Stomach (tissue), 9 donors: ENCODE results near the gene ARHGAP15. TPM values are rescaled to one million over a fixed set of nuclear protein-coding genes. Genes with fewer than 3 reads are reported as not detected.

Source experiments
- DNase-seq, 2 donors: peaks; one replicate each; pipeline versions ENCODE4 v3.0.0 to v3.0.0-alpha.2; 2013 to 2019
- H3K27ac ChIP-seq, 5 donors: fragments of 200-600 bp in 4 of 5; sonication (generic) in 4 of 5; one replicate each; pipeline ENCODE4 v1.5.1; 2013 to 2019; ENCODE audit warnings: mild to moderate bottlenecking in 1 of 5, moderate library complexity in 1 of 5
- H3K27me3 ChIP-seq, 3 donors: fragments of 200-600 bp; sonication (generic); one replicate each; pipeline ENCODE4 v1.5.1; 2017 to 2019; ENCODE audit warnings: mixed run types in 1 of 3
- H3K36me3 ChIP-seq, 4 donors: fragments of 200-600 bp; sonication (generic); 1 replicate in 3 of 4; 2 replicates in 1 of 4; pipeline ENCODE4 v1.5.1; 2016 to 2019
- H3K4me1 ChIP-seq, 4 donors: fragments of 200-600 bp; sonication (generic); one replicate each; pipeline ENCODE4 v1.5.1; 2016 to 2019
- H3K4me3 ChIP-seq, 4 donors: fragments of 200-600 bp; sonication (generic) in 3 of 4; one replicate each; pipeline ENCODE4 v1.5.1; 2016 to 2019; ENCODE audit warnings: mild to moderate bottlenecking in 1 of 4
- H3K9me3 ChIP-seq, 4 donors: fragments of 200-600 bp; sonication (generic); one replicate each; pipeline ENCODE4 v1.5.1; 2016 to 2019
- CTCF ChIP-seq, 7 experiments: fragments of 450-650 bp in 4 of 7; fragments of 200-600 bp in 3 of 7; sonication (generic) in 3 of 7; IDR thresholded peaks; one replicate each; pipeline ENCODE4 v1.5.1; 2016 to 2019; ENCODE audit warnings: antibody characterized with exemption in 7 of 7, control low read depth in 2 of 7, mild to moderate bottlenecking in 1 of 7
- EP300 ChIP-seq: sonication (generic); formaldehyde crosslinking; IDR thresholded peaks from one replicate; pipeline ENCODE4 v1.6.1; 2017; ENCODE audit warnings: antibody characterized with exemption
- POLR2A ChIP-seq, 4 donors: fragments of 450-650 bp; IDR thresholded peaks; one replicate each; pipeline ENCODE4 v1.6.1; 2016; ENCODE audit warnings: antibody characterized with exemption in 4 of 4, control low read depth in 2 of 4, mild to moderate bottlenecking in 1 of 4, moderate library complexity in 1 of 4
- POLR2AphosphoS5 ChIP-seq, 3 donors: sonication (generic); formaldehyde crosslinking; IDR thresholded peaks; one replicate each; pipeline ENCODE4 v1.6.1; 2016; ENCODE audit warnings: antibody characterized with exemption in 3 of 3
- WGBS, 5 donors: extraction: QIAGEN DNeasy Blood & Tissue Kit in 3 of 5; methylation state at CpG; one replicate each; pipeline versions ENCODE4 v1.1.5 to v1.1.7; 2013 to 2018; 5-methylcytosine and 5-hydroxymethylcytosine counted together
- intact Hi-C: fragments of 100-400 bp; cut with DNase I; formaldehyde crosslinking; loops from one replicate; pipeline ENCODE4 v1.15.1; 2023; ENCODE audit warnings: low total_unique reads
- polyA plus RNA-seq, 3 donors: library from polyadenylated mRNA; stranded (reverse); fragments of 200-250 nt; gene quantifications; one replicate each; pipeline ENCODE4 v1.2.3, GENCODE V29; 2013
- total RNA-seq, 5 donors: library from RNA; depleted of rRNA; stranded (reverse); fragments of >200 nt; gene quantifications; one replicate each; pipeline versions ENCODE4 v1.1.0 to v1.2.3, GENCODE V29; 2014 to 2016
- donor health status: healthy with polysubstance abuse.
- donor health status: Bipolar disorder and iron deficiency.
- donor health status: healthy.

The ARHGAP15 gene
- total and polyA plus RNA-seq, 8 donors, result 1.8 to 66.3 (median 6.8) TPM; not detected in 1

GRCh38 chr2:143754742-143755141, 625.5 kb downstream of the ARHGAP15 start:
- Histone ChIP-seq H3K4me1 (peaks cover 0 to 7% (median 0%) of the 10 kb centered on the region in 4 donors), H3K36me3 (no peaks in the 10 kb centered on the region), H3K27ac (no peak overlapping the region), H3K4me3 (no peak overlapping the region), H3K9me3 (no peaks in the 10 kb centered on the region), H3K27me3 (no peaks in the 10 kb centered on the region)
- 84 to 94% (median 86%) methylated on average over 1 of the region's 1 CpG for WGBS, 5 donors
- intact Hi-C loops, result no loop called here
- DNase-seq, result no peak
- TF ChIP-seq CTCF (IDR thresholded peaks at IDR 0.05) (no peak), EP300 (no peak), POLR2A (IDR thresholded peaks at IDR 0.05) (no peak), POLR2AphosphoS5 (IDR thresholded peaks at IDR 0.05) (no peak)

GRCh38 chr2:143758629-143759330, 629.6 kb downstream of the ARHGAP15 start:
- intact Hi-C loops, result no loop called here
- no peak for DNase-seq
- H3K4me1 ChIP-seq, result peaks cover 0 to 7% (median 0%) of the 10 kb centered on the region in 4 donors
- H3K27me3 ChIP-seq, result no peaks in the 10 kb centered on the region
- no peaks in the 10 kb centered on the region for H3K36me3 ChIP-seq
- no peak for TF ChIP-seq POLR2A (IDR thresholded peaks at IDR 0.05)
- TF ChIP-seq CTCF (IDR thresholded peaks at IDR 0.05), result no peak
- TF ChIP-seq POLR2AphosphoS5 (IDR thresholded peaks at IDR 0.05), result no peak
- no peak for TF ChIP-seq EP300
- no peak overlapping the region for H3K27ac ChIP-seq
- WGBS, 5 donors, result 51 to 82% (median 66%) methylated on average over 3 of the region's 3 CpGs
- no peak overlapping the region for H3K4me3 ChIP-seq
- H3K9me3 ChIP-seq, result no peaks in the 10 kb centered on the region

- H3K27ac ChIP-seq, result no peak overlapping the region
- H3K27me3 ChIP-seq, result no peaks in the 10 kb centered on the region
- peak; percentile 24 to 43 for DNase-seq
- H3K4me1 ChIP-seq, result peaks cover 0 to 7% (median 0%) of the 10 kb centered on the region in 4 donors
- no peak overlapping the region for H3K4me3 ChIP-seq
- WGBS, 5 donors, result 58 to 74% (median 67%) methylated on average over 6 of the region's 6 CpGs
- no peaks in the 10 kb centered on the region for H3K36me3 ChIP-seq
- H3K9me3 ChIP-seq, result no peaks in the 10 kb centered on the region
- intact Hi-C loops, result no loop called here
- TF ChIP-seq POLR2AphosphoS5 (IDR thresholded peaks at IDR 0.05) (no peak), EP300 (no peak), POLR2A (IDR thresholded peaks at IDR 0.05) (no peak)
Measured at GRCh38 chr2:143759455-143759854, 630.2 kb downstream of the ARHGAP15 start.

- intact Hi-C loops, result no loop called here
- H3K9me3 ChIP-seq, result no peaks in the 10 kb centered on the region
- H3K27ac ChIP-seq, result no peak overlapping the region
- WGBS, 5 donors, result 81 to 88% (median 88%) methylated on average over 3 of the region's 3 CpGs
- H3K4me1 ChIP-seq, result peaks cover 0 to 7% (median 0%) of the 10 kb centered on the region in 4 donors
- H3K27me3 ChIP-seq, result no peaks in the 10 kb centered on the region
- no peak overlapping the region for H3K4me3 ChIP-seq
- DNase-seq, result no peak
- no peaks in the 10 kb centered on the region for H3K36me3 ChIP-seq
- TF ChIP-seq POLR2AphosphoS5 (IDR thresholded peaks at IDR 0.05), result no peak
- TF ChIP-seq EP300, result no peak
- no peak for TF ChIP-seq CTCF (IDR thresholded peaks at IDR 0.05)
- no peak for TF ChIP-seq POLR2A (IDR thresholded peaks at IDR 0.05)
Measured at GRCh38 chr2:143762176-143762928, 633.1 kb downstream of the ARHGAP15 start.
